Stimulated activated memory B cell treated with anti-CD40 and anti-IgM and Interleukin-4, amounts not matched to agents 10 μg/mL and 1 μg/mL and 100 μg/mL, for 72 hours (primary cell): ENCODE results near the gene MRPS27.

Experiments
- ATAC-seq: fragments of 150-1000 bp; cut with Tn5 transposase; 2 replicates; pipeline ENCODE4 v1.10.0; 2021
- H3K27ac Mint-ChIP-seq: one replicate; pipeline ENCODE4 v1.8.0; 2022; ENCODE audit warnings: mild to moderate bottlenecking, mixed read lengths
- H3K27me3 Mint-ChIP-seq: one replicate; pipeline ENCODE4 v1.8.0; 2022; ENCODE audit warnings: mixed read lengths
- H3K36me3 Mint-ChIP-seq: one replicate; pipeline ENCODE4 v1.8.0; 2022; ENCODE audit warnings: mixed read lengths
- H3K4me1 Mint-ChIP-seq: one replicate; pipeline ENCODE4 v1.8.0; 2022; ENCODE audit warnings: mixed read lengths
- H3K4me3 Mint-ChIP-seq: one replicate; pipeline ENCODE4 v1.8.0; 2022; ENCODE audit warnings: mild to moderate bottlenecking, moderate library complexity, mixed read lengths
- H3K9me3 Mint-ChIP-seq: one replicate; pipeline ENCODE4 v1.8.0; 2022; ENCODE audit warnings: mixed read lengths

The MRPS27 gene

DNA sequence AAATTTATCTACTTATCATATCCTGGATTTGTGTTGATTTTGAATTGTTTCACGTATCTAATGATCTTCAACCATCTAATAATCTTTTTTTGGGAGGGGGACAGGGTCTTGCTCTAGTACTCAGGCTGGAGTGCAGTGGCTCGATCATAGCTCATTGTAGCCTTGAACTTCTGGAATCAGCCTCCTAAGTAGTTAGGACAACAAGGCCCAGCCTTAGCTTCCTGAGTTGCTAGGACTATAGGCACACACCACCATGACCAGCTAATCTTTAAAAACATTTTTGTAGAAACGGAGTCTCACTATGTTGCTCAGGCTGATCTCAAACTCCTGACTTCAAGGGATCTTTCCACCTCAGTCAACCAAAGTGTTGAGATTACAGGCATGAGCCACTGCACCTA, 34.6 kb downstream of the MRPS27 start:
- Mint-ChIP-seq H3K27ac (peak overlapping the region; percentile 54), H3K9me3 (no peaks in the 10 kb centered on the region), H3K4me3 (no peak overlapping the region)

GRCh38 chr5:72284559-72285423, 35.2 kb downstream of the MRPS27 start:
- Mint-ChIP-seq H3K4me1 (peaks cover 23% of the 10 kb centered on the region), H3K36me3 (peaks cover 54% of the 10 kb centered on the region), H3K27ac (peak overlapping the region; percentile 54), H3K4me3 (no peak overlapping the region), H3K27me3 (no peaks in the 10 kb centered on the region), H3K9me3 (no peaks in the 10 kb centered on the region)
- no peak for ATAC-seq

More for the DNA sequence above, 34.6 kb downstream of the MRPS27 start:
- peaks cover 56% of the 10 kb centered on the region for H3K36me3 Mint-ChIP-seq
- no peak for ATAC-seq
- no peaks in the 10 kb centered on the region for H3K27me3 Mint-ChIP-seq
- peaks cover 23% of the 10 kb centered on the region for H3K4me1 Mint-ChIP-seq

DNA sequence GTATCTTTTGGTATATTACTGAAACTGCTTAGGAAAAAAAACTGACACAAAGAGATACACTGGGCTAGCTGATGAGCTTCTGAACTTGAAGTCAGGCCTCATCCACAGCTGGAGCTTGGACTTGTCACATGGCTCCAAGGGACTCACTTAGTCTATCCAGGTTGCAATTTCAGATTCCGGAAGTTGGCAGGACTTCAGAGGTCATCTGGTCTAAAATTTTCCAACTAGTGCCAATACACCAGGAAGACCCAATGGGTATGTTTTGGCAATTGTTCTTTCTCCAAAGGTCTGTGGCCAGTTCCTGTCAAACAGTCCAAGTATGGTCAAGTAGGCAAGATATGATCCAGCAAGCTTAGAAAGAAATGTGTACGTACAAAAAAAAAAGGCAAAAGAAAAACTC, 36.7 kb downstream of the MRPS27 start:
- no peaks in the 10 kb centered on the region for H3K27me3 Mint-ChIP-seq
- H3K4me1 Mint-ChIP-seq = peaks cover 23% of the 10 kb centered on the region

GRCh38 chr5:72282878-72283277, 37.2 kb downstream of the MRPS27 start:
- H3K27me3 Mint-ChIP-seq = no peaks in the 10 kb centered on the region
- no peak for ATAC-seq
- H3K4me1 Mint-ChIP-seq = peaks cover 23% of the 10 kb centered on the region
- H3K27ac Mint-ChIP-seq = no peak overlapping the region
- H3K4me3 Mint-ChIP-seq = no peak overlapping the region
- H3K9me3 Mint-ChIP-seq = no peaks in the 10 kb centered on the region
- peaks cover 58% of the 10 kb centered on the region for H3K36me3 Mint-ChIP-seq

More for the DNA sequence above, 36.7 kb downstream of the MRPS27 start:
- ATAC-seq = no peak
- Mint-ChIP-seq H3K27ac (no peak overlapping the region), H3K9me3 (no peaks in the 10 kb centered on the region), H3K36me3 (peaks cover 56% of the 10 kb centered on the region), H3K4me3 (no peak overlapping the region)

- H3K36me3 Mint-ChIP-seq = peaks cover 60% of the 10 kb centered on the region
Measured at GRCh38 chr5:72281764-72282499, 38.1 kb downstream of the MRPS27 start.

DNA sequence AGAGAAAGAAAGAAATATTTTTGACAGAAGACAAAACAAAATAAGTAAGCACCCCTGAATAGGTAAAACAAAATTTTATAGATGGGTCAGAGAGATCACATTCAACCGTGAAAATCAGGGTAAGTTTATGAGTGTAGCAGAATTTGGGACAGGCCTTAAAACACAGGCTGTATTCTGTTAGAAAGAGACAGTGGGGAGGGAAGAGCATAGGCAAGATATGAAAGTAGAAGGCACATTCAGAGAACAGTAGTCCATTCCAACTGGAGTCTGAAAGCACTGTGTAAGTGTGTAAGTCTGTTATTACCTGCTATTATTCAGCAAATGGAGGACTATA, 38.6 kb downstream of the MRPS27 start:
- Mint-ChIP-seq H3K36me3 (peaks cover 65% of the 10 kb centered on the region), H3K9me3 (no peaks in the 10 kb centered on the region), H3K27ac (no peak overlapping the region), H3K27me3 (no peaks in the 10 kb centered on the region), H3K4me3 (no peak overlapping the region), H3K4me1 (peaks cover 18% of the 10 kb centered on the region)
- no peak for ATAC-seq

More at GRCh38 chr5:72281764-72282499, 38.1 kb downstream of the MRPS27 start:
- H3K9me3 Mint-ChIP-seq = no peaks in the 10 kb centered on the region
- no peaks in the 10 kb centered on the region for H3K27me3 Mint-ChIP-seq
- H3K4me1 Mint-ChIP-seq = peaks cover 22% of the 10 kb centered on the region
- no peak for ATAC-seq
- no peak overlapping the region for H3K27ac Mint-ChIP-seq
- H3K4me3 Mint-ChIP-seq = no peak overlapping the region

GRCh38 chr5:72280581-72281069, 39.4 kb downstream of the MRPS27 start:
- H3K4me1 Mint-ChIP-seq = peaks cover 18% of the 10 kb centered on the region
- no peak for ATAC-seq
- H3K9me3 Mint-ChIP-seq = no peaks in the 10 kb centered on the region
- H3K36me3 Mint-ChIP-seq = peaks cover 73% of the 10 kb centered on the region
- H3K27ac Mint-ChIP-seq = no peak overlapping the region
- no peak overlapping the region for H3K4me3 Mint-ChIP-seq
- no peaks in the 10 kb centered on the region for H3K27me3 Mint-ChIP-seq

DNA sequence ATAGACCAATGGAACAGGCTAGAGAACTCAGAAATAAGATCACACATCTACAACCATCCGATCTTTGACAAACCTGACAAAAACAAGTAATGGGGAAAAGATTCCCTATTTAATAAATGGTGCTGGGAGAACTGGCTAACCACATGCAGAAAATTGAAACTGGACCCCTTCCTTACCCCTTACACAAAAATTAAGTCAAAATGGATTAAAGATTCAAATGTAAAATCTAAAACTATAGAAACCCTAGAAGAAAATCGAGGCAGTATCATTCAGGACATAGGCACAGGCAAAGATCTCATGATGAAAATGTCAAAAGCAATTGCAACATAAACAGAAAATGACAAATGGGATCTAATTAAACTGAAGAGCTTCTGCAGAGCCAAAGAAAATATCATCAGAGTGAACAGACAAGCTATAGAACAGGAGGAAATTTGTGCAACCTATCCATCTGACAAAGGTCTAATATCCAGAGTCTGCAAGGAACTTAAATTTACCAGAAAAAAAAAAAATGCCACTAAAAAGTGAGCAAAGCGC, 43.8 kb downstream of the MRPS27 start:
- no peak overlapping the region for H3K27ac Mint-ChIP-seq
- no peaks in the 10 kb centered on the region for H3K27me3 Mint-ChIP-seq
- H3K9me3 Mint-ChIP-seq = no peaks in the 10 kb centered on the region
- no peak for ATAC-seq
- peaks cover 4% of the 10 kb centered on the region for H3K4me1 Mint-ChIP-seq
- H3K4me3 Mint-ChIP-seq = no peak overlapping the region
- peaks cover 63% of the 10 kb centered on the region for H3K36me3 Mint-ChIP-seq

DNA sequence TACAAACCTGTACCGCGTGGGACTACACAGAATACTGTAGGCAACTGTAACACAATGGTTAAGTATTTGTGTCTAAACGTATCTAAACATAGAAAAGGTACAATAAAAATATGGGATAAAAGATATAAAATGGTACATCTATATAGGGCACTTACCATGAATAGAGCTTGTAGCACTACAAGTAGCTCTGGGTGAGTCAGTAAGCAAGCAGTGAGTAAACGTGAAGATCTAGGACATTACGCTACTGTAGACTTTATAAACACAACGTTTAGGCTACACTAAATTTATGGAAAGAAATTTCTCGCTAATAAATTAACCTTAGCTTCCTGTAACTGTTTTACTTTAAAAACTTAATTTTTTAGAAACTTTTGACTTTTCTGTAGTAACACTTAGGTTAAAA, 46.5 kb downstream of the MRPS27 start:
- no peaks in the 10 kb centered on the region for H3K9me3 Mint-ChIP-seq
- ATAC-seq = no peak
- H3K4me3 Mint-ChIP-seq = no peak overlapping the region
- H3K36me3 Mint-ChIP-seq = peaks cover 48% of the 10 kb centered on the region
- no peak overlapping the region for H3K27ac Mint-ChIP-seq
- peaks cover 7% of the 10 kb centered on the region for H3K4me1 Mint-ChIP-seq
- no peaks in the 10 kb centered on the region for H3K27me3 Mint-ChIP-seq

- ATAC-seq = no peak
- no peak overlapping the region for H3K27ac Mint-ChIP-seq
- H3K4me3 Mint-ChIP-seq = no peak overlapping the region
- no peaks in the 10 kb centered on the region for H3K27me3 Mint-ChIP-seq
- H3K9me3 Mint-ChIP-seq = no peaks in the 10 kb centered on the region
- H3K4me1 Mint-ChIP-seq = peaks cover 7% of the 10 kb centered on the region
- H3K36me3 Mint-ChIP-seq = peaks cover 48% of the 10 kb centered on the region
Measured at GRCh38 chr5:72272398-72272797, 47.6 kb downstream of the MRPS27 start.

DNA sequence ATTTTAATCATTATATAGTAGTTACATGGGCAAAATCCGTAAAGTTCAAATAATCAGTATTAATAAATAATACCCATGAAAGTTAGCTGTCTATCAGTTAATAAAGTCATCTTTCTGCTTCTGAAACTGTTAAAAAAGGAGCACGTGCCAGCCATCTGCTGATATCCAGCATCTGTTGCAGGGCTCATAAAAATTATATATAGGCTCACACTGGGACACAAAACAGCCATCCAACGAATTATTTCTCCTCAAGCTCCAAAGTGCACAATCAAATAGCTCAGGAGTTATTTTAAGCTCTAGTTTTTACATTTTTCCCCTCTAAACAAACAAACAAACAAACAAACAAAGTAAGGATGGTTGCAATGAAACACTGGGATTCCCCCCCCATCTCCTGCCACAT, 48.3 kb downstream of the MRPS27 start:
- H3K4me1 Mint-ChIP-seq = peaks cover 7% of the 10 kb centered on the region
- no peak for ATAC-seq
- H3K27ac Mint-ChIP-seq = no peak overlapping the region
- H3K36me3 Mint-ChIP-seq = peaks cover 41% of the 10 kb centered on the region
- H3K9me3 Mint-ChIP-seq = no peaks in the 10 kb centered on the region
- no peaks in the 10 kb centered on the region for H3K27me3 Mint-ChIP-seq
- no peak overlapping the region for H3K4me3 Mint-ChIP-seq

- no peak overlapping the region for H3K27ac Mint-ChIP-seq
- H3K27me3 Mint-ChIP-seq = no peaks in the 10 kb centered on the region
- no peak overlapping the region for H3K4me3 Mint-ChIP-seq
- no peaks in the 10 kb centered on the region for H3K9me3 Mint-ChIP-seq
- no peak for ATAC-seq
- peaks cover 7% of the 10 kb centered on the region for H3K4me1 Mint-ChIP-seq
- peaks cover 27% of the 10 kb centered on the region for H3K36me3 Mint-ChIP-seq
Measured at GRCh38 chr5:72270037-72270436, 50.0 kb downstream of the MRPS27 start.

- Mint-ChIP-seq H3K27me3 (no peaks in the 10 kb centered on the region), H3K4me3 (no peak overlapping the region), H3K27ac (no peak overlapping the region)
Measured at GRCh38 chr5:72269411-72269780, 50.6 kb downstream of the MRPS27 start.

GRCh38 chr5:72268753-72269410, 51.2 kb downstream of the MRPS27 start:
- Mint-ChIP-seq H3K27ac (no peak overlapping the region), H3K9me3 (no peaks in the 10 kb centered on the region), H3K4me1 (peaks cover 16% of the 10 kb centered on the region), H3K27me3 (no peaks in the 10 kb centered on the region), H3K36me3 (peaks cover 34% of the 10 kb centered on the region), H3K4me3 (no peak overlapping the region)
- ATAC-seq = no peak

More at GRCh38 chr5:72269411-72269780, 50.6 kb downstream of the MRPS27 start:
- Mint-ChIP-seq H3K4me1 (peaks cover 13% of the 10 kb centered on the region), H3K36me3 (peaks cover 29% of the 10 kb centered on the region), H3K9me3 (no peaks in the 10 kb centered on the region)
- ATAC-seq = no peak

- H3K4me3 Mint-ChIP-seq = no peak overlapping the region
- H3K27ac Mint-ChIP-seq = no peak overlapping the region
- no peaks in the 10 kb centered on the region for H3K9me3 Mint-ChIP-seq
- no peaks in the 10 kb centered on the region for H3K27me3 Mint-ChIP-seq
- ATAC-seq = no peak
- peaks cover 22% of the 10 kb centered on the region for H3K4me1 Mint-ChIP-seq
- H3K36me3 Mint-ChIP-seq = peaks cover 40% of the 10 kb centered on the region
Measured at GRCh38 chr5:72268260-72268659, 51.8 kb downstream of the MRPS27 start.
